ENCODE results near the gene TRAPPC2B.

- TF ChIP-seq POLR2A (IDR thresholded peaks at IDR 0.05) (no peak), CTCF (IDR thresholded peaks at IDR 0.05) (no peak)
Observed at GRCh38 chr19:57338877-57339276, 24.5 kb upstream of the TRAPPC2B start.

Data from testis (tissue), 2 donors.